ENCODE data around the gene CPN2. TPM values are rescaled to one million over a fixed set of nuclear protein-coding genes. Genes with fewer than 3 reads are reported as not detected.
A peak's percentile ranks its signal among the peaks of the same experiment; 100 is the strongest.

CPN2 gene
- total RNA-seq, 1 donor from 2014 or later = not detected

- DNase-seq (no peak), ATAC-seq (no peak)
- no peak for TF ChIP-seq CTCF (IDR thresholded peaks at IDR 0.05)
- Histone ChIP-seq H3K36me3 (no peaks in the 10 kb centered on the region), H3K9me3 (no peaks in the 10 kb centered on the region), H3K4me1 (peaks cover 15% of the 10 kb centered on the region), H3K4me3 (no peak overlapping the region), H3K27me3 (ENCODE audit: low read depth) (no peaks in the 10 kb centered on the region), H3K27ac (no peak overlapping the region)
- intact Hi-C loops (cut with DNase I) = no loop called here
These were observed 52.5 kb downstream of the CPN2 start for GRCh38 chr3:194298331-194299227.

GRCh38 chr3:194296454-194297263 is 54.5 kb downstream of the CPN2 start:
- ATAC-seq = peak; percentile 75 to 82
- H3K36me3 ChIP-seq = no peaks in the 10 kb centered on the region
- H3K9me3 ChIP-seq = no peaks in the 10 kb centered on the region
- TF ChIP-seq CTCF (IDR thresholded peaks at IDR 0.05) = no peak
- DNase-seq = peak; percentile 62
- no peaks in the 10 kb centered on the region for H3K27me3 ChIP-seq (ENCODE audit: low read depth)
- H3K4me1 ChIP-seq = peaks cover 15% of the 10 kb centered on the region
- peak overlapping the region; percentile 37 for H3K4me3 ChIP-seq
- H3K27ac ChIP-seq = peak overlapping the region; percentile 48
- intact Hi-C loops (cut with DNase I) = no loop called here

DNA sequence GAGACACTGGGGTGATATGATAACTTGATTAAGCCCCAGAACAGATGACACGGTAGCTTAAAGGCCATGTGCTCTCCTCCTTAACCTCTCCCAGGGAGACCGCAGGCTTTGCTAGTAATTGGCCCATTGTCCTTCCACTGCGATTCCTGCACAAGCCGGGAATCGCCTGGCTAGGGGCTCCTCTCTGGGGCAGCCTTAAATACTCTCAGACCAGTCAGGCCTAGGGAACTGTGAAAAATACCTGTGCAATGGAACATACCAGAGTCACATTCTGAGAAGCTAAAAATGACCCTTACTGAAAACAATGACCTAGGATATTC is 56.3 kb downstream of the CPN2 start:
- no peak for TF ChIP-seq CTCF (IDR thresholded peaks at IDR 0.05)
- intact Hi-C loops (cut with DNase I) = no loop called here
- ATAC-seq (no peak), DNase-seq (no peak)
- no peak overlapping the region for H3K4me3 ChIP-seq
- no peak overlapping the region for H3K27ac ChIP-seq
- no peaks in the 10 kb centered on the region for H3K27me3 ChIP-seq (ENCODE audit: low read depth)
- H3K36me3 ChIP-seq = no peaks in the 10 kb centered on the region
- H3K9me3 ChIP-seq = no peaks in the 10 kb centered on the region
- peaks cover 9% of the 10 kb centered on the region for H3K4me1 ChIP-seq

DNA sequence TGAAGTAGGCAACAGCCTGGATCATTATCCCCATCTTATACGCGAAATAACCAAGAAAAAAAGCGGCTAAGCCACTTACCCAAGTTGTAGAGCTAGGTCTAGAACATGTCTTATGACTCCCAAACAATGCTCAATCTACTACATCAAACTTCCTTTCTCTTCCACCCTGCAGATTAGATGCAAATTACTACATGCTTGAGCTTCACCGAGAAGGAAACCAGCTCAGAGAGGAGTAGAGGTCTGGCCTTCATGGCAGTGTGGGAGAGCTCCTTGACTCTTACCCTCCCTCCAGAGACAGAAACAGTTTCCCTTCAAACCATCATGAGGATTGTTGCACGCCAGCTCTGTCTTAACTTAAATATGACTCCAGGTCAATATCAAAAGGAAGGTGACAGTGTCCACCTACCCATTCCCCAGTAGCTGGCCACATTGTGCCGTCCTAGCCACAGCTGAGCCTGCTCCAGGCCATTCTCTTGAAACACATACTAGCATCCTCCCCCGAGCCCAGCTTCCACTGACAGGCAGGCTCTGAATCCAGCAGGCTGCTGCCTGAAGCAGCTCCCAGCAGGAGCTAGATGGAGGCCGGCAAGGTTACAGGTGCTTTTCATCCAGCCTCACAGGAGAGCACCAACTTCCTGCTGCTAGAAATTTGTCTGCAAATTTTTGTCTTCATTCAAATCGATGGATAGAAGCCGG is 56.8 kb downstream of the CPN2 start:
- no peak for TF ChIP-seq CTCF (IDR thresholded peaks at IDR 0.05)
- Histone ChIP-seq H3K4me3 (no peak overlapping the region), H3K4me1 (peaks cover 9% of the 10 kb centered on the region), H3K9me3 (no peaks in the 10 kb centered on the region), H3K36me3 (no peaks in the 10 kb centered on the region), H3K27ac (no peak overlapping the region), H3K27me3 (ENCODE audit: low read depth) (no peaks in the 10 kb centered on the region)
- DNase-seq = no peak
- no peak for ATAC-seq
- intact Hi-C loops (cut with DNase I) = no loop called here

DNA sequence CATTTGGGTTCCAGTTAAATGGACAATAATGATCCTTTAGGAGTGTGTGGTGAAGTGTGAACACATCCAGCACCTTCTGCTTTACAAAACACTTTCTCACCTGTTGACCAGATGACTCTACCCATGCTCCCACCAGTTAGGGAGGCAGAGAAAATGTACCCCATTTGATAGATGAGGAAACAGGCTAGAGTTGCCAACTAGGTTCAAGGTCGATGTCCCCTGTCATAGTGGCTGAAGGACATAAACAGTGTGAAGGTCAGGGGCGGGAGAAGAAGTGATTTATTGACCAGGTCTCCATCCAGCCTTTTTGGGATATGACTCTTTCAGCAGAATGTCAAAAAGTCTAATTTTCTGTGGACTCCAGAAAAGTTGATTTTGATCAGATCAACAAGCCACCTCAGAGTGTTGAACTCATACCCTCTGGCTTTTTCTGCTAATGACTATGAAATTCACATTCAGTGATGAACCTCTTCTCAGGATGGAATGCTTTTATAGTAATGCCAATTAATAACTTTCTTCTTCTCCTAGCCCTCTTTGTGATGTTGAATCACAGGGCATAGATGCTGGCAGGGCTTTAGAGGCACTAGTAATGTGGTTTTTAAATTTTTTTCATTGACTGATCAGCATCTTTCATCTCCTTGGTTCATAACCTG is 57.5 kb downstream of the CPN2 start:
- Histone ChIP-seq H3K4me3 (no peak overlapping the region), H3K4me1 (peaks cover 9% of the 10 kb centered on the region), H3K9me3 (no peaks in the 10 kb centered on the region), H3K27me3 (ENCODE audit: low read depth) (no peaks in the 10 kb centered on the region), H3K27ac (no peak overlapping the region), H3K36me3 (no peaks in the 10 kb centered on the region)
- DNase-seq (no peak), ATAC-seq (no peak)
- no peak for TF ChIP-seq CTCF (IDR thresholded peaks at IDR 0.05)
- intact Hi-C loops (cut with DNase I) = no loop called here
